Endothelial cell (in vitro differentiated cells): ENCODE results near the gene C17orf50. TPM values are rescaled to one million over a fixed set of nuclear protein-coding genes. Genes with fewer than 3 reads are reported as not detected.

Source experiments
- DNase-seq: peaks from one replicate; pipeline ENCODE4 v3.0.0; 2021; ENCODE audit warnings: low spot score
- H3K27ac Mint-ChIP-seq: one replicate; pipeline ENCODE4 v1.8.0; 2021; ENCODE audit warnings: mixed read lengths, inconsistent platforms; ENCODE audit not compliant: unreplicated experiment
- H3K27me3 Mint-ChIP-seq: one replicate; pipeline ENCODE4 v1.8.0; 2021; ENCODE audit warnings: mild to moderate bottlenecking, moderate library complexity, mixed read lengths, inconsistent platforms; ENCODE audit not compliant: unreplicated experiment
- H3K36me3 Mint-ChIP-seq: one replicate; pipeline ENCODE4 v1.8.0; 2021; ENCODE audit warnings: mild to moderate bottlenecking, low read depth, mixed read lengths, inconsistent platforms; ENCODE audit not compliant: unreplicated experiment
- H3K4me1 Mint-ChIP-seq: one replicate; pipeline ENCODE4 v1.8.0; 2021; ENCODE audit warnings: mild to moderate bottlenecking, mixed read lengths, inconsistent platforms; ENCODE audit not compliant: unreplicated experiment
- H3K4me3 Mint-ChIP-seq: one replicate; pipeline ENCODE4 v1.8.0; 2021; ENCODE audit warnings: mild to moderate bottlenecking, mixed read lengths, inconsistent platforms; ENCODE audit not compliant: unreplicated experiment
- H3K9me3 Mint-ChIP-seq: one replicate; pipeline ENCODE4 v1.8.0; 2021; ENCODE audit warnings: mixed read lengths, inconsistent platforms; ENCODE audit not compliant: unreplicated experiment
- CTCF ChIP-seq: fragments of 200-600 bp; sonication (generic); IDR thresholded peaks from one replicate; pipeline ENCODE4 v1.5.0; 2021; ENCODE audit warnings: antibody characterized with exemption; ENCODE audit not compliant: unreplicated experiment
- total RNA-seq: library from RNA; stranded (reverse); fragmentation: NEBNext Ultra II Directional; extraction: Animal tissue kit (Norgen Biotek cat#: 25700); gene quantifications from one replicate; pipeline ENCODE4 v1.2.1, GENCODE V29; 2021; ENCODE audit not compliant: unreplicated experiment

The C17orf50 gene
- total RNA-seq, 1 donor from 2014 or later: 0.90 TPM

DNA sequence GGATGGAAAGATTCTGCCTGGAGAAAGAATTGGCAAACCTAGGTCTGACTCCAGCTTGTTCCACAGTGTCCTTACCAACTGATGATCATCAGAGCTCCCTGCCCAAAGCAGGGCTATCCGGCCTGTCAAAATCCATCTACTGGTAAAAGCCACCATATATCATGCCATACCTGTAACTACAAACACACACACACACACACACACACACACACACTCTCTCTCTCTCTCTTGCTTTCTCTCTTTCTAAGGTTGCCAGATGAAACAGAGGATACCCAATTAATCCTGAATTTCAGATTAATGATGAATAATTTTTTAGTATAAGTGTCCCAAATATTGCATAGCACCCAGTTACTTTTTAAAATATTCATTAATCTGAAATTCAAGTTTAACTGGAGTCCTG, 36.3 kb downstream of the C17orf50 start:
- TF ChIP-seq CTCF: no peak
- no peak for DNase-seq
- peaks cover 39% of the 10 kb centered on the region for H3K4me1 Mint-ChIP-seq
- no peaks in the 10 kb centered on the region for H3K9me3 Mint-ChIP-seq
- peak overlapping the region; percentile 56 for H3K4me3 Mint-ChIP-seq
- no peaks in the 10 kb centered on the region for H3K36me3 Mint-ChIP-seq
- H3K27me3 Mint-ChIP-seq: peaks cover 10% of the 10 kb centered on the region
- no peak overlapping the region for H3K27ac Mint-ChIP-seq

GRCh38 chr17:35797370-35797769, 36.7 kb downstream of the C17orf50 start:
- Mint-ChIP-seq H3K27ac (no peak overlapping the region), H3K4me3 (no peak overlapping the region), H3K27me3 (peaks cover 10% of the 10 kb centered on the region), H3K9me3 (no peaks in the 10 kb centered on the region), H3K4me1 (peaks cover 42% of the 10 kb centered on the region), H3K36me3 (no peaks in the 10 kb centered on the region)
- no peak for TF ChIP-seq CTCF
- no peak for DNase-seq

DNA sequence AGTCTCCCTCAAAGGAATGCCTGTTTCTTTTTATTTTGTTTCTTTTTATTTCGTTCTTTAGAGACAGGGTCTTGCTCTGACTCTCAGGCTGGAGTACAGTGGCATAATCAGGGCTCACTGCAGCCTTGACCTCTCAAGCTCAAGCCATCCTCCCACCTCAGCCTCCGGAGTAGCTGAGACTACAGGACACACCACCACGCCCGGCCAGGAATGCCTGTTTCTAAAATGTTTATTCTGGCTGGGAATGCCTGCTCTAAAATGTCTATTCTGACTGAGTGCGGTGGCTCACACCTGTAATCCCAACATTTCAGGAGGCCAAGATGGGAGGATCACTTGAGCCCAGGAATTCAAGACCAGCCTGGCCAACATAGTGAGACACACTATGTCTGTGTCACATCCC, 37.2 kb downstream of the C17orf50 start:
- no peak for DNase-seq
- Mint-ChIP-seq H3K9me3 (no peaks in the 10 kb centered on the region), H3K4me1 (peaks cover 48% of the 10 kb centered on the region), H3K27ac (no peak overlapping the region), H3K36me3 (no peaks in the 10 kb centered on the region), H3K27me3 (peaks cover 10% of the 10 kb centered on the region), H3K4me3 (no peak overlapping the region)
- TF ChIP-seq CTCF: no peak

DNA sequence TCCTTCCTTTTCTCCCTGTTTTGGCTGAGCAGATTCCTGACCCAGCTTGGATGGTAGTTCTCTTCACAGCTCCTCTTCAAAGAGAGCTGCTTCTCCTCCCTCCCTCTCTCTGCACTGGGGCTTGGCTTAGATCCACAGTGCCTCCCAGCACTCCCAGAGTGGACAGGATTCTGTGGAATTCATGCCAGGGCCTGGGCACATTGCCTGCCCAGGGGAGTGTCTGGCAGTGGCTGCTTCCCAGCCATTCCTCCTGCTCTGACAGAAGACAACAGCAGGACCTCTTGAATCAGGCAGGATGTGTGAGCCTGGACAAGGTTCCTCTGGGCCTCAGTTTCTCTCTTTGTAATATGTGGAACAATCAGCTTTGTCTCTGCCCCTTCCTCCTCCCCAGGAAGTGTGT, 39.3 kb downstream of the C17orf50 start:
- H3K36me3 Mint-ChIP-seq: no peaks in the 10 kb centered on the region
- no peaks in the 10 kb centered on the region for H3K9me3 Mint-ChIP-seq
- peak overlapping the region; percentile 26 for H3K4me3 Mint-ChIP-seq
- peaks cover 45% of the 10 kb centered on the region for H3K4me1 Mint-ChIP-seq
- no peak for DNase-seq
- no peak for TF ChIP-seq CTCF
- H3K27ac Mint-ChIP-seq: peak overlapping the region; percentile 76
- H3K27me3 Mint-ChIP-seq: peaks cover 4% of the 10 kb centered on the region

- Mint-ChIP-seq H3K9me3 (no peaks in the 10 kb centered on the region), H3K4me3 (no peak overlapping the region), H3K4me1 (peaks cover 45% of the 10 kb centered on the region), H3K27me3 (peaks cover 4% of the 10 kb centered on the region), H3K36me3 (no peaks in the 10 kb centered on the region), H3K27ac (peak overlapping the region; percentile 97)
- no peak for TF ChIP-seq CTCF
- peak; percentile 68 for DNase-seq
Measured at GRCh38 chr17:35801583-35802224, 41.0 kb downstream of the C17orf50 start.
